Natural killer cell treated with Interleukin-12 subunit alpha and Interleukin-12 subunit beta and Interleukin-15 and Interleukin-18, amount 100 ng/mL, for 72 hours (primary cell): ENCODE measurements around the gene PYCR2. TPM values are rescaled to one million over a fixed set of nuclear protein-coding genes. Genes with fewer than 3 reads are reported as not detected.
"Not testable (repeated sequence)": the region's sequence is repeated elsewhere in the genome, so short reads cannot be mapped to it uniquely, and the experiment has no call there.

Experiments used
- ATAC-seq, 2 donors: fragments of 150-1000 bp; cut with Tn5 transposase in 1 of 2; sonication (Bioruptor Pico), chemical (Tn5 transposase) in 1 of 2; 2 replicates each; pipeline ENCODE4 v1.10.0; 2021
- DNase-seq: peaks from one replicate; pipeline ENCODE4 v3.0.0; 2022; ENCODE audit warnings: low spot score
- H3K27ac Mint-ChIP-seq, 2 donors: 1 replicate in 1 of 2; 2 replicates in 1 of 2; pipeline ENCODE4 v1.8.0; 2022; ENCODE audit warnings: mixed read lengths in 2 of 2, mild to moderate bottlenecking in 1 of 2, moderate library complexity in 1 of 2
- H3K27me3 Mint-ChIP-seq, 2 donors: 1 replicate in 1 of 2; 2 replicates in 1 of 2; pipeline ENCODE4 v1.8.0; 2022; ENCODE audit warnings: mixed read lengths in 2 of 2
- H3K36me3 Mint-ChIP-seq: one replicate; pipeline ENCODE4 v1.8.0; 2022; ENCODE audit warnings: mixed read lengths
- H3K4me1 Mint-ChIP-seq, 2 donors: 1 replicate in 1 of 2; 2 replicates in 1 of 2; pipeline ENCODE4 v1.8.0; 2022; ENCODE audit warnings: low read depth in 2 of 2, mixed read lengths in 2 of 2, mild to moderate bottlenecking in 1 of 2
- H3K4me3 Mint-ChIP-seq: one replicate; pipeline ENCODE4 v1.8.0; 2022; ENCODE audit warnings: mixed read lengths
- H3K9me3 Mint-ChIP-seq: 2 replicates; pipeline ENCODE4 v1.8.0; 2022; ENCODE audit warnings: mixed read lengths
- total RNA-seq, 2 donors: library from RNA; stranded (reverse); gene quantifications; one replicate each; pipeline ENCODE4 v1.2.3, GENCODE V29; 2022

PYCR2 gene
- total RNA-seq, 2 donors from 2014 or later, result 102 to 127 TPM

DNA sequence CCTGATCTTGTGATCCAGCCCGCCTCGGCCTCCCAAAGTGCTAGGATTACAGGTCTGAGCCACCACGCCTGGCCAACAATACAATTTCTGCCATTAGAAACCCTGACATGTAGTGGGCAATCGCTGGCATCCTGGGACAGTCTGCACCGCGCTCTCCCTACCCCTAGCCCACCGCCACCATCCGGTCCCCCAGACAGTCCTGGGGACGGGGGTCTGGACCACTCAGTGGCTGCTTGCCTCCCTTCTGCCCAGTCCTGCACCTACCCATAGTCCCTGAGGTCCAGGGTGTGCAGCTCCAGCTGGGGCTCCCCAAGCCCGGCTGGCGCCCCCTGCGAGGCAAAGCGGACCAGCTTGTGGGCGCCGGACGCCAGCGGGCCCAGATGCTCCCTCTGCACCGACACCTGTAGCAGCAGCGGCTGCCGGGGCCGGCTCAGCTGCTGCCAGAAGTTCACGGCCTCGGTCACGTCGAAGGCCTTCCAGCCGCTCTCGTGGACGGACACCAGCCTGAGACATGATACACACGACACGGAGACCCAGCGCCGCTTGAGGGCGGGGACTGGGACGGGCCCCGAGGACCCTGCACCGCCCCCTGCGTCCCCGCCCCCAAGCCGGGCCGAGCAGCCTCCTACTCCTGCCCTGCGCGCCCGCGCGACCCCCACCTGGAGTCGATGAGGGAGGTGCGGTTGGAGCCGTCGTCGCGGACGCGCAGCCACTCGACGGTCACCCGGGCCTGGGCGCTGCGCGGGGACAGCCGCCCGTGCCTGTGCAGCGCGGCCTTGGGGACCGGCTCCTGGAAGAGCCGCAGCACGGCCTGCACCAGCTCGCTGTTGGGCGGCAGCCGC, 15.3 kb upstream of the PYCR2 start:
- not testable (repeated sequence) for H3K36me3 Mint-ChIP-seq, DNase-seq, H3K4me3 Mint-ChIP-seq, H3K4me1 Mint-ChIP-seq, H3K27me3 Mint-ChIP-seq, H3K27ac Mint-ChIP-seq, H3K9me3 Mint-ChIP-seq
- ATAC-seq, result peak in 1 of 2 donors; percentile 47

DNA sequence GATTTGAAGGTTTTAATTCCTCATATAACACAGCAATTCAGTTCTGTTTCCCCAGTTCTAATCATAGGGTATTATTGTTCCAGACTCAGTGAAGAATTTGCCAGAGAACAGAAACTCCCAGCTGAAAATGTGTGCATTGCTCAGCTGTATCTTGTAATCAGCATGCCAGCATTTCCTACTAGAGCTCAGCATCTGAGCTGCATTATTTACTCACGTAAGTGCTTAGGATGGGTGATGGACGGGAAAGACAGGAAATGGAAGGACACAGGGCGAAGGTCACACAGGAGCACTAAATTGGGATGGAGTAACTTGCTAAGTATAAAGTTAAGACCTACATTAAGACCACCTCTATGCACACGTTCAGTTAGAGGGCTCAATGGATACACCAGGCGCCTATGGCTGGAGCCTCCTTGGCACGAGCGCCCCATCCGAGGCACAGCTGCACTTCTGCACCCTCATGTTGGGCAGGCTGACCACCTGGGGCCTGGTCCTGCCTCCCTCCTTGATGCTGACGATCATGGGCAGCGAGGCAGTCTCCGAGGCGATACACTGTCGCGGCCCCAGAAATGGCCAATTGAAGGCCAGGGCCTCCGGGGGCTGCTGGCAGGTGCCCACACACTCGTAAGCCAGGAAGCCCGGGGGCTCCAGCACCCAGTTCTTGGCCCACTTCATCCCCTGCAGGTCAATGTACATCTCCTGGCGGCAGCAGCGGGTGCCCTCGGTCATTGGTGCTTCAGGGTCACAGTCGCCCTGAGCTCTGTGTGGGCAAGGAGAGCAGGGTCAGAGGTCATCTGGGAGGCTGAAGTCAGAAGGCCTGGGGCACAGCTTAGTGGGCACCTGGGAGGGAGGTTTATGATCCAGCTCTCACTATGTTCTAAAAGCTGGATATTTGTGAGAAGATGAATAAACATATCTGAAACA, 13.3 kb upstream of the PYCR2 start:
- no peaks in the 10 kb centered on the region for H3K36me3 Mint-ChIP-seq
- H3K4me3 Mint-ChIP-seq, result no peak overlapping the region
- DNase-seq (no peak), ATAC-seq (no peak)
- no peaks in the 10 kb centered on the region for H3K27me3 Mint-ChIP-seq
- H3K4me1 Mint-ChIP-seq, result no peaks in the 10 kb centered on the region
- H3K27ac Mint-ChIP-seq, result no peak overlapping the region
- no peaks in the 10 kb centered on the region for H3K9me3 Mint-ChIP-seq

DNA sequence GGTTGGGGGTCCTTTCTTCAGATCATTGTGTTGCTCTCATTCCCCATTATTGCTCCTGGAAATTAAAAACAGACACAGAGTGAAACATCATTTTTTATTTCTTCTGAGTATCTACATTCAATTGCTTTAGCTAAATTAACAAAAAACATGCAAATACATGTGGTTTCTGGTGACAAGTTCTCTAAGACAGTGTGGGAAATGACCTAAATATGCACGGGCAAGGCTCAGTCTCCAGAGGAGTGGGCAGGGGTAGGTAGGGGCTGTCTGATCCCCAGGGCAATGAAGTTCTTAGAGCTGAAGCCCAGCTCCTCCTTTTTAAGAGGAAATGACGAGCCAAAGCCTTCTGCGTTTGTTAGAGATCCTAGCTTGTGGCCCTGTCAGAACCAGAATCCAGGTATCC, 12.5 kb upstream of the PYCR2 start:
- Mint-ChIP-seq H3K9me3 (no peaks in the 10 kb centered on the region), H3K36me3 (no peaks in the 10 kb centered on the region), H3K27ac (no peak overlapping the region), H3K4me3 (no peak overlapping the region), H3K4me1 (no peaks in the 10 kb centered on the region), H3K27me3 (no peaks in the 10 kb centered on the region)
- ATAC-seq (no peak), DNase-seq (no peak)

DNA sequence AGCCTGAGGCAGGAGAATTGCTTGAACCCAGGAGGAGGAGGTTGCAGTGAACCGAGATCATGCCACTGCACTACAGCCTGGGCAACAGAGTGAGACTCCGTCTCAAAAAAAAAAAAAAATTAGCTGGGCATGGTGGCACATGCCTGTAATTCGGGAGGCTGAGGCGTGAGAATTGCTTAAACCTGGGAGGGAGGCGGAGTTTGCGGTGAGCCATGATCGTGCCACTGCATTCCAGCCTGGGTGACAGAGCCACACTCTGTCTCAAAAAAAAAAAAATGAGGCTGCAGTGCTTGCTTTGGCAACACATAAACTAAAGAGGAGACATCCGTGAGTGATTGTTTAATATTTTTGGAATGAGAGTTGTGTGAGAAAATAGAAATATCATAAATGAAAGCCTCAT, 12.0 kb upstream of the PYCR2 start:
- H3K36me3 Mint-ChIP-seq, H3K4me3 Mint-ChIP-seq, ATAC-seq, H3K4me1 Mint-ChIP-seq, H3K9me3 Mint-ChIP-seq, DNase-seq, H3K27me3 Mint-ChIP-seq, H3K27ac Mint-ChIP-seq: not testable (repeated sequence)

DNA sequence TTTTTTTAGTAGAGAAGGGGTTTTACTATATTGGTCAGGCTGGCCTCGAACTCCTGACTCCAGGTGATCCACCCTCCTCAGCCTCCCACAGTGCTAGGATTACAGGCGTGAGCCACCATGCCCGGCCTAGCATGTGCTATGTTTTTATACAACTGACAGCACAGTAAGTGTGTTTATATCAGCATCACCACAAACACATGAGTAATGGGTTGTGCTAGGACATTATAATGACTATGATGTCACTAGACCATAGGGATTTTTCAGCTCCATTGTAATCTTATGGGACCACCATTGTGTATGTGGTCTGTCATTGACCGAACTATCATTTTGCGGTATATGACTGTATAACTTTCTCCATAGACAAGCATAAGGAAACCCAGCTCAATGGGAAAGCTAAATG, 10.7 kb upstream of the PYCR2 start:
- Mint-ChIP-seq H3K4me3 (no peak overlapping the region), H3K27me3 (no peaks in the 10 kb centered on the region), H3K36me3 (no peaks in the 10 kb centered on the region), H3K4me1 (no peaks in the 10 kb centered on the region), H3K27ac (no peak overlapping the region), H3K9me3 (no peaks in the 10 kb centered on the region)
- ATAC-seq (no peak), DNase-seq (no peak)

DNA sequence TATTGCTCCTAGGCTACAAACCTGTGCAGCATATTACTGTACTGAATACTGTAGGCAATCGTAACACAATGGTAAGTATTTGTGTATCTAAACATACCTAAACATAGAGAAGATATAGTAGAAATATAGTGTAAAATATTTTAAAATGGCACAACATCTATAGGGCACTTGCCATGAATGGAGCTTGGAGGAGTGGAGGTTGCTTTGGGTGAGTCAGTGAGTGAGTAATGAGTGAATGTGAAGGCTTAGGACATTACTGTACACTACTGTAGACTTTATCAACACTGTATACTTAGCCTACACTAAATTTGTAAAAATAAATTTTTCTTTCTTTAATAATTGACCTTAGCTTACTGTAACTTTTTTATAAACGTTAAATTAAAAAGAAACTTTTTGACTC, 9.0 kb upstream of the PYCR2 start:
- ATAC-seq, result no peak

DNA sequence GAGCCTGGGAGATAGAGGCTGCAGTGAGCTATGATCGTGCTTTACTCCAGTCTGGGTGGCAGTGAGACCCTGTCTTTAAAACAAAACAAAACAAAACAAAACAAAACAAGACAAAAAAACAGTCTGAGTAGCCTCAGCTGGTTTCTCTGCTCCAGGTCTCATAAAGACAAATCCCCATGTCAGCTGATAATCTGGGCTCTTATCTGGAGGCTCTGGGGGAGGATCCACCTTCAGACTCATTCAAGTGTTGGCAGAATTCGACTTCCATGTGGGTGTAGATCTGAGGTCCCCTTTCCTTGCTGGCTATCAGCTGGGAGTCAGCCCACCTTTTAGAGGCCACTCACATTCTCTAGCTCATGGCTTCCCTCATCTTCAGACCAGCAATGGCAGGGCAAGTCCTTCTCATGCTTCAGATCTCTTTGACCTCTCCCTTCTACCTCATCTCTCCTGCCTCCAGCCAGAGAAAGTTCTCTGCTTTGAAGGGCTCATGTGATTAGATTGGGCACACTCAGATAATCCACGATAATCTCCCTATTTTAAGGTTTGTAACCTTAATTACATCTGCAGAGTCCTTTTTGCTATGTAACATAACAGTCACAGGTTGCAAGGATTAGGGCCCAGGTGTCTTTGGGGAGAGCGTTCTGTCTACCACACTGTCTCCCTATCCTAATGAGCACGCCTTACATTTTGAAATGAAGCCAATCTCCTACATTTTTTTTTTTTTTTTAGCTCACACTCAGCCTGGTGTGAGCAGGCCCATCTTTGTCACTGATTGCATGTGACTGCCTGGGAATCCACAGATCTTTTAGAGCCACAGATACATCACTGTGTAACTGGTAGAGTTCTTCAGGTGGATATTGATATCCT, 7.5 kb upstream of the PYCR2 start:
- DNase-seq, result no peak
- H3K4me3 Mint-ChIP-seq, result no peak overlapping the region
- H3K4me1 Mint-ChIP-seq, result peaks cover 5 to 6% of the 10 kb centered on the region in 2 donors
- peak overlapping the region in 1 of 2 donors; percentile 32 for H3K27ac Mint-ChIP-seq
- H3K9me3 Mint-ChIP-seq, result no peaks in the 10 kb centered on the region
- no peaks in the 10 kb centered on the region for H3K27me3 Mint-ChIP-seq
- no peaks in the 10 kb centered on the region for H3K36me3 Mint-ChIP-seq
- ATAC-seq, result no peak

More for the DNA sequence above, 9.0 kb upstream of the PYCR2 start:
- Mint-ChIP-seq H3K36me3 (no peaks in the 10 kb centered on the region), H3K4me1 (peaks cover 0 to 6% of the 10 kb centered on the region in 2 donors), H3K27ac (no peak overlapping the region), H3K9me3 (no peaks in the 10 kb centered on the region), H3K27me3 (no peaks in the 10 kb centered on the region), H3K4me3 (no peak overlapping the region)
- DNase-seq, result no peak

DNA sequence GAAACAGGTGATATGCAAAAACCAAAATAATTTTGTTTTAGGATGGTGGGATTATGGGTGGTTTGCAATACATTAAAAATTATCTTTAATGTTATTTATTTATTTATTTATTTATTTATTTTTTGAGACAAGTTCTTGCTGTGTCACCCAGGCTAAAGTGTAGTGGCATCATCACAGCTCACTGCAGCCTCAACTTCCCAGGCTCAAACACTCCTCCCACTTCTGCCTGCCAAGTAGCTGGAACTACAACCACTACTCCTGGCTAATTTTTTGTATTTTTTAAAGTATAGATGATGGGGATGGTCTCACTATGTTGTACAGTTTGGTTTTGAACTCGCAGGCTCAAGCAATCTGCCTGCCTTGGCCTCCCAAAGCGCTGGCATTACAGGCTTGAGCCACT, 6.5 kb upstream of the PYCR2 start:
- Mint-ChIP-seq H3K9me3 (no peaks in the 10 kb centered on the region), H3K4me3 (no peak overlapping the region), H3K27me3 (no peaks in the 10 kb centered on the region), H3K4me1 (peaks cover 6% of the 10 kb centered on the region in 2 donors), H3K27ac (no peak overlapping the region), H3K36me3 (no peaks in the 10 kb centered on the region)
- ATAC-seq, result no peak
- DNase-seq, result no peak

DNA sequence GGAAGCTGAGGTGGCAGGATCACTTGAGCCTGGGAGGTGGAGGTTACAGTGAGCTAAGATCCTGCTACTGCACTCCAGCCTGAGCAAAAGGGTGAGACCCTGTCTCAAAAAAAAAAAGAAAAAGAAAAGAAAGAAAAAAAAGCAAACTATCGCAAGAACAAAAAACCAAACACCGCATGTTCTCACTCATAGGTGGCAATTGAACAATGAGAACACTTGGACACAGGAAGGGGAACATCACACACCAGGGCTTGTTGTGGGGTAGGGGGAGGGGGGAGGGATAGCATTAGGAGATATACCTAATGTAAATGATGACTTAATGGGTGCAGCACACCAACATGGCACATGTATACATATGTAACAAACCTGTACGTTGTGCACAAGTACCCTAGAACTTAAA, 5.4 kb upstream of the PYCR2 start:
- not testable (repeated sequence) for DNase-seq, H3K27me3 Mint-ChIP-seq, H3K4me1 Mint-ChIP-seq, H3K9me3 Mint-ChIP-seq, ATAC-seq, H3K36me3 Mint-ChIP-seq, H3K4me3 Mint-ChIP-seq
- H3K27ac Mint-ChIP-seq, result peak overlapping the region; percentile 34 to 87

DNA sequence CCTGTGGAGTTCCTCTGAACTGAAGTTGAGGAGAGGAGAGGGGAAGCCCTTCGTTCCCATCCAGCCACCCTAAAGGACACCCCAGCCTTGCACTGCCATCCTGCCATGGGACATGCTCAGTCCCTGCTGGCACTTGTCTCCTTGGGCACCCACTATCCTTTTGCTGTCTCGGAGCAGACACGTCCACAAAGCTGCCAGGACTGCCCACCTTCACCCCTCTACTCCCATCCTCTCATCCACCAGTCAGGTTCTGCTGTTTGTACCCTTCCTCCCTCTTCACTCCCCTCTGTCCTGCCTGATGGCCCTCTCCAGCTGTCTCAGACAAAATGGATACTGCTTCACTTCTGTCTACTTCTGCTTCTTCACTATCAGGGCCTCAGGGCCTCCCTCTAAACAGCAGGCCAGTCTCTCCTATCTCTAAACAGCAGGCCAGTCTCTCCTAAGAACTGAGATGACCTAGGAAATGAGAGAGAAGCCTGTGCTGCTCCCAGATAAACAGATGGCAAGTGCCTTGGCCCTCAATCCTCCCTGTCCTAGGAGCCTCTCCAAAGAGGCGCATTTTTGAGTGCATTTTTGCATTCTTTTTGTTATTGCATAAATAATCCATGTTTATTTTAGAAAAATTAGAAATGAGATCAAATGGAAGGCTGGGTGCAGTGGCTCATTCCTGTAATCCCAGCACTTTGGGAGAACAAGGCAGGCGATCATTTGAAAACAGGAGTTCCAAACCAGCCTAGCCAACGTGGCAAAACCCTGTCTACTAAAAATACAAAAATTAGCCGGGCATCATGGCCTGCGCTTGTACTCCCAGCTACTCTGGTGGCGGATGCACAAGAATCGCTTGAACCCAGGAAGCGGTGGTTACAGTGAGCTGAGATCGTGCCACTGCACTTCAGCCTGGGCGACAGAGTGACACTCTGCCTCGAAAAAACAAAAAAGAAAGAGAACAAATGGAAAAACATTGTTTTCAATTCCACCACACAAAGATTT, 4.4 kb upstream of the PYCR2 start:
- DNase-seq (no peak), ATAC-seq (no peak)
- Mint-ChIP-seq H3K9me3 (no peaks in the 10 kb centered on the region), H3K36me3 (no peaks in the 10 kb centered on the region), H3K27me3 (no peaks in the 10 kb centered on the region), H3K4me1 (peaks cover 6% of the 10 kb centered on the region in 2 donors), H3K4me3 (peak overlapping the region; percentile 32), H3K27ac (peak overlapping the region; percentile 34 to 87)

DNA sequence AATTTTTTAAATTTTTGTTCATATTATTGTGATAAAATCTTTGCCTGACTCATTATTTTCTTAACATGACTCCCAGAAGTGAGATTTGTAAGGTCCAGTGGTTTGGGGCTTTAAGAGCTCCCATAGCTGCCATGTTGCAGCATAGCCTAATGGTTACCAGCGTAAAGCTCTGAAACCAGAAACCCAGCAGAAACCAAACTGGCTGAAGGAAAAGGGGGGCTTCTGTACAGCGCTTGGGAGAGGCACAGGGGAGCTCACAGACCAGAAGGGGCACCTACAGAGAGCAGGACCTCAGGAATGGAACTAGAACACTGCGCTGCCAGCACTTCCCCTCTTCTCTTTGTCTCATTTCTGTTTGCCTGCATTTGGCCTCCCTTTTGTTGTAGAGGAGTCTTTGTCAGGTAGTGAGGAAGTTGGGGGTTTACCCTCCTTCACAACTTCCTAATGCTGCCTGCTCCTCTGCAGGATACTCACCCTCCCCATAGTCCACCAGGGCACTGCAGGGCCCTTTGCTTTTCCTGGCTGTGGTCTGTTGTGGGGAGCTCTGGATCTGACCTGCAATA, 2.6 kb upstream of the PYCR2 start:
- Mint-ChIP-seq H3K9me3 (no peaks in the 10 kb centered on the region), H3K4me1 (peaks cover 10 to 14% of the 10 kb centered on the region in 2 donors)

DNA sequence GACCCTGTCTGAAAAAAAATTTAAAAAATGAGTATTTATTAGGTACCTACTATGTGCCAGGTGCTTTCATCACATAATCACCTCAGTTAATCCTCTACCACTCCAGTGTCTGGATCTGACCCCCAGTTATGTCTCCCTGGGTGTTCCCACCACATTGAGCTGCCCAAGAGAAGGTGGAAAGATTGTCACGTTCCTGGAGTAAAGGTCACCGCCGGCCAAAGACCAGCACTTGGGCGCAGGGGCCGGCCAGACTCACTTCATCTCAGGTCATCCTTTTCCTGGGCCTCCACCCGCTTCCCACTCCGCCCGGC, 714 bp downstream of the PYCR2 start:
- Mint-ChIP-seq H3K36me3 (no peaks in the 10 kb centered on the region), H3K27ac (peak overlapping the region; percentile 91 to 93), H3K4me3 (peak overlapping the region; percentile 87), H3K9me3 (no peaks in the 10 kb centered on the region), H3K4me1 (peaks cover 14 to 22% of the 10 kb centered on the region in 2 donors), H3K27me3 (no peaks in the 10 kb centered on the region)
- ATAC-seq, result no peak
- no peak for DNase-seq

More for the DNA sequence above, 2.6 kb upstream of the PYCR2 start:
- DNase-seq (no peak), ATAC-seq (no peak)
- Mint-ChIP-seq H3K27ac (peak overlapping the region in 1 of 2 donors; percentile 81), H3K27me3 (no peaks in the 10 kb centered on the region), H3K36me3 (no peaks in the 10 kb centered on the region), H3K4me3 (peak overlapping the region; percentile 22)
